ENCODE data around the gene NPTXR.

DNA sequence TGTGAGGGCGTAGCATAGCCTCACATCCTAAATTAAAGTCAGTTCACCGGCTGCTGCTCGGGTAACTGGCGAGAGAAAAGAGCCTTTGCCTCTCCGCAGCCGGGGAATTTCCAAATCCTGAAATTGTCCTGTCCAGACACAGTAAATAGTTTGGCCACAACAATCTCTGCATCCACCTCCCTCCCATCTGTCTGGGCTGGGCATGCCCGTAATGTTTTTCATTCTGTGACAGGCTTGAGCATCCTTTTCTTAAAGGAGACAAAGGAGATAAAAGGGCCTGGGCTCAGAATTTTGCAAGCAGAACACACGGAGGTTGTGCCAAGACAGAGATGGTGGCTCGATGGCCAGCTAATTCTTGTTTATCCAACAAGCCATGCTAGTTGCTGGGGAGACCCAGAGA lies 47.4 kb upstream of the NPTXR start:
- TF ChIP-seq YY1 (IDR thresholded peaks at IDR 0.05; ENCODE audit: extremely low read depth, insufficient replicate concordance, low read depth, low read length) = no peak
- TF ChIP-seq, protein P1, sequence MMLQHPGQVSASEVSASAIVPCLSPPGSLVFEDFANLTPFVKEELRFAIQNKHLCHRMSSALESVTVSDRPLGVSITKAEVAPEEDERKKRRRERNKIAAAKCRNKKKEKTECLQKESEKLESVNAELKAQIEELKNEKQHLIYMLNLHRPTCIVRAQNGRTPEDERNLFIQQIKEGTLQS (IDR thresholded peaks at IDR 0.05) = no peak
- no peak for TF ChIP-seq RAD21 (IDR thresholded peaks at IDR 0.05; ENCODE audit: low read depth)
- TF ChIP-seq, protein P2, sequence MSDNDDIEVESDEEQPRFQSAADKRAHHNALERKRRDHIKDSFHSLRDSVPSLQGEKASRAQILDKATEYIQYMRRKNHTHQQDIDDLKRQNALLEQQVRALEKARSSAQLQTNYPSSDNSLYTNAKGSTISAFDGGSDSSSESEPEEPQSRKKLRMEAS (IDR thresholded peaks at IDR 0.05) = no peak
- TF ChIP-seq EZH2phosphoT487 (IDR thresholded peaks at IDR 0.05; ENCODE audit: borderline replicate concordance) = no peak
- TF ChIP-seq, protein P3, sequence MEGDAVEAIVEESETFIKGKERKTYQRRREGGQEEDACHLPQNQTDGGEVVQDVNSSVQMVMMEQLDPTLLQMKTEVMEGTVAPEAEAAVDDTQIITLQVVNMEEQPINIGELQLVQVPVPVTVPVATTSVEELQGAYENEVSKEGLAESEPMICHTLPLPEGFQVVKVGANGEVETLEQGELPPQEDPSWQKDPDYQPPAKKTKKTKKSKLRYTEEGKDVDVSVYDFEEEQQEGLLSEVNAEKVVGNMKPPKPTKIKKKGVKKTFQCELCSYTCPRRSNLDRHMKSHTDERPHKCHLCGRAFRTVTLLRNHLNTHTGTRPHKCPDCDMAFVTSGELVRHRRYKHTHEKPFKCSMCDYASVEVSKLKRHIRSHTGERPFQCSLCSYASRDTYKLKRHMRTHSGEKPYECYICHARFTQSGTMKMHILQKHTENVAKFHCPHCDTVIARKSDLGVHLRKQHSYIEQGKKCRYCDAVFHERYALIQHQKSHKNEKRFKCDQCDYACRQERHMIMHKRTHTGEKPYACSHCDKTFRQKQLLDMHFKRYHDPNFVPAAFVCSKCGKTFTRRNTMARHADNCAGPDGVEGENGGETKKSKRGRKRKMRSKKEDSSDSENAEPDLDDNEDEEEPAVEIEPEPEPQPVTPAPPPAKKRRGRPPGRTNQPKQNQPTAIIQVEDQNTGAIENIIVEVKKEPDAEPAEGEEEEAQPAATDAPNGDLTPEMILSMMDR (IDR thresholded peaks at IDR 0.05 in 2 of 3, conservative IDR thresholded peaks at IDR 0.05 in 1 of 3; ENCODE audit: borderline replicate concordance in 1 of 3, insufficient read depth in 1 of 3, low read depth in 2 of 3, low read length in 2 of 3) = no peak
- no peak for TF ChIP-seq SP1 (IDR thresholded peaks at IDR 0.05; ENCODE audit: low read depth)
- TF ChIP-seq, protein P4, sequence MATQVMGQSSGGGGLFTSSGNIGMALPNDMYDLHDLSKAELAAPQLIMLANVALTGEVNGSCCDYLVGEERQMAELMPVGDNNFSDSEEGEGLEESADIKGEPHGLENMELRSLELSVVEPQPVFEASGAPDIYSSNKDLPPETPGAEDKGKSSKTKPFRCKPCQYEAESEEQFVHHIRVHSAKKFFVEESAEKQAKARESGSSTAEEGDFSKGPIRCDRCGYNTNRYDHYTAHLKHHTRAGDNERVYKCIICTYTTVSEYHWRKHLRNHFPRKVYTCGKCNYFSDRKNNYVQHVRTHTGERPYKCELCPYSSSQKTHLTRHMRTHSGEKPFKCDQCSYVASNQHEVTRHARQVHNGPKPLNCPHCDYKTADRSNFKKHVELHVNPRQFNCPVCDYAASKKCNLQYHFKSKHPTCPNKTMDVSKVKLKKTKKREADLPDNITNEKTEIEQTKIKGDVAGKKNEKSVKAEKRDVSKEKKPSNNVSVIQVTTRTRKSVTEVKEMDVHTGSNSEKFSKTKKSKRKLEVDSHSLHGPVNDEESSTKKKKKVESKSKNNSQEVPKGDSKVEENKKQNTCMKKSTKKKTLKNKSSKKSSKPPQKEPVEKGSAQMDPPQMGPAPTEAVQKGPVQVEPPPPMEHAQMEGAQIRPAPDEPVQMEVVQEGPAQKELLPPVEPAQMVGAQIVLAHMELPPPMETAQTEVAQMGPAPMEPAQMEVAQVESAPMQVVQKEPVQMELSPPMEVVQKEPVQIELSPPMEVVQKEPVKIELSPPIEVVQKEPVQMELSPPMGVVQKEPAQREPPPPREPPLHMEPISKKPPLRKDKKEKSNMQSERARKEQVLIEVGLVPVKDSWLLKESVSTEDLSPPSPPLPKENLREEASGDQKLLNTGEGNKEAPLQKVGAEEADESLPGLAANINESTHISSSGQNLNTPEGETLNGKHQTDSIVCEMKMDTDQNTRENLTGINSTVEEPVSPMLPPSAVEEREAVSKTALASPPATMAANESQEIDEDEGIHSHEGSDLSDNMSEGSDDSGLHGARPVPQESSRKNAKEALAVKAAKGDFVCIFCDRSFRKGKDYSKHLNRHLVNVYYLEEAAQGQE (IDR thresholded peaks at IDR 0.05; ENCODE audit: low read depth) = no peak
- no peak for TF ChIP-seq POLR2AphosphoS5 (IDR thresholded peaks at IDR 0.05; ENCODE audit: low read depth, low read length)
- TF ChIP-seq TCF7L2 (IDR thresholded peaks at IDR 0.05; ENCODE audit: borderline replicate concordance, extremely low read depth, insufficient read depth, insufficient read length) = no peak

Data from HCT116 (cell line).